Subcutaneous abdominal adipose tissue (tissue), 5 donors: ENCODE results near the gene PLEKHA6.

Source experiments
- H3K27ac ChIP-seq: one replicate; pipeline ENCODE4 v1.7.0; 2013; ENCODE audit warnings: low read depth, mild to moderate bottlenecking, inconsistent platforms, low read length, moderate library complexity
- H3K27me3 ChIP-seq, 5 donors: one replicate each; pipeline ENCODE4 v1.7.0; 2013; ENCODE audit warnings: low read length in 5 of 5, inconsistent platforms in 1 of 5; ENCODE audit not compliant: control insufficient read depth in 5 of 5, insufficient read depth in 4 of 5
- H3K36me3 ChIP-seq, 5 donors: one replicate each; pipeline ENCODE4 v1.7.0; 2013; ENCODE audit warnings: low read length in 5 of 5; ENCODE audit not compliant: control insufficient read depth in 5 of 5, insufficient read depth in 5 of 5
- H3K4me1 ChIP-seq, 5 donors: one replicate each; pipeline ENCODE4 v1.7.0; 2013; ENCODE audit warnings: low read length in 5 of 5, mild to moderate bottlenecking in 3 of 5, moderate library complexity in 1 of 5; ENCODE audit not compliant: control insufficient read depth in 5 of 5, insufficient read depth in 5 of 5
- H3K4me3 ChIP-seq, 5 donors: one replicate each; pipeline ENCODE4 v1.7.0; 2013; ENCODE audit warnings: low read length in 5 of 5, low read depth in 1 of 5
- H3K9ac ChIP-seq, 5 donors: one replicate each; pipeline ENCODE4 v1.7.0; 2013; ENCODE audit warnings: low read length in 5 of 5, mild to moderate bottlenecking in 4 of 5, moderate library complexity in 3 of 5
- H3K9me3 ChIP-seq, 5 donors: one replicate each; pipeline ENCODE4 v1.7.0; 2013; ENCODE audit warnings: low read length in 5 of 5; ENCODE audit not compliant: control insufficient read depth in 5 of 5
- donor health status: healthy.
- donor health status: healthy.
- donor health status: healthy.
- donor health status: healthy.
- donor health status: healthy.

The PLEKHA6 gene

GRCh38 chr1:204294357-204294756 is 65.4 kb downstream of the PLEKHA6 start:
- Histone ChIP-seq H3K9me3 (no peaks in the 10 kb centered on the region), H3K27ac (peak overlapping the region; percentile 74), H3K4me1 (peaks cover 3 to 40% (median 35%) of the 10 kb centered on the region in 5 donors), H3K27me3 (no peaks in the 10 kb centered on the region), H3K36me3 (no peaks in the 10 kb centered on the region), H3K4me3 (no peak overlapping the region), H3K9ac (peak overlapping the region in 1 of 5 donors; percentile 20)

GRCh38 chr1:204293605-204294337 is 66.0 kb downstream of the PLEKHA6 start:
- Histone ChIP-seq H3K27ac (peak overlapping the region; percentile 74), H3K9me3 (no peaks in the 10 kb centered on the region), H3K27me3 (no peaks in the 10 kb centered on the region), H3K9ac (peak overlapping the region in 1 of 5 donors; percentile 20), H3K4me1 (peaks cover 3 to 36% (median 34%) of the 10 kb centered on the region in 5 donors), H3K36me3 (no peaks in the 10 kb centered on the region), H3K4me3 (no peak overlapping the region)

GRCh38 chr1:204292740-204293139 is 67.0 kb downstream of the PLEKHA6 start:
- H3K27me3 ChIP-seq, result no peaks in the 10 kb centered on the region
- H3K9me3 ChIP-seq, result no peaks in the 10 kb centered on the region
- no peak overlapping the region for H3K27ac ChIP-seq
- peaks cover 3 to 44% (median 40%) of the 10 kb centered on the region in 5 donors for H3K4me1 ChIP-seq
- no peak overlapping the region for H3K4me3 ChIP-seq
- no peaks in the 10 kb centered on the region for H3K36me3 ChIP-seq
- H3K9ac ChIP-seq, result no peak overlapping the region

- no peak overlapping the region for H3K27ac ChIP-seq
- peaks cover 0 to 40% (median 39%) of the 10 kb centered on the region in 5 donors for H3K4me1 ChIP-seq
- H3K4me3 ChIP-seq, result no peak overlapping the region
- no peak overlapping the region for H3K9ac ChIP-seq
- no peaks in the 10 kb centered on the region for H3K9me3 ChIP-seq
- no peaks in the 10 kb centered on the region for H3K27me3 ChIP-seq
- no peaks in the 10 kb centered on the region for H3K36me3 ChIP-seq
These were observed 70.4 kb downstream of the PLEKHA6 start for GRCh38 chr1:204289280-204289679.

GRCh38 chr1:204288021-204288588 is 71.6 kb downstream of the PLEKHA6 start:
- no peaks in the 10 kb centered on the region for H3K36me3 ChIP-seq
- no peaks in the 10 kb centered on the region for H3K27me3 ChIP-seq
- no peak overlapping the region for H3K9ac ChIP-seq
- no peak overlapping the region for H3K4me3 ChIP-seq
- H3K4me1 ChIP-seq, result peaks cover 0 to 32% (median 30%) of the 10 kb centered on the region in 5 donors
- no peaks in the 10 kb centered on the region for H3K9me3 ChIP-seq
- no peak overlapping the region for H3K27ac ChIP-seq

- Histone ChIP-seq H3K4me3 (peak overlapping the region in 1 of 5 donors; percentile 36), H3K36me3 (no peaks in the 10 kb centered on the region), H3K27me3 (no peaks in the 10 kb centered on the region), H3K27ac (no peak overlapping the region), H3K4me1 (peaks cover 0 to 30% (median 29%) of the 10 kb centered on the region in 5 donors), H3K9ac (peak overlapping the region in 1 of 5 donors; percentile 25), H3K9me3 (no peaks in the 10 kb centered on the region)
These were observed 72.2 kb downstream of the PLEKHA6 start for GRCh38 chr1:204287466-204287891.

- no peaks in the 10 kb centered on the region for H3K36me3 ChIP-seq
- H3K4me3 ChIP-seq, result peak overlapping the region in 4 of 5 donors; percentile 20 to 46 (median 36)
- no peak overlapping the region for H3K27ac ChIP-seq
- peaks cover 0 to 30% (median 28%) of the 10 kb centered on the region in 5 donors for H3K4me1 ChIP-seq
- H3K9ac ChIP-seq, result no peak overlapping the region
- no peaks in the 10 kb centered on the region for H3K27me3 ChIP-seq
- no peaks in the 10 kb centered on the region for H3K9me3 ChIP-seq
These were observed 72.8 kb downstream of the PLEKHA6 start for GRCh38 chr1:204286831-204287421.

- Histone ChIP-seq H3K4me1 (peaks cover 0 to 30% (median 28%) of the 10 kb centered on the region in 5 donors), H3K9ac (no peak overlapping the region), H3K27ac (no peak overlapping the region), H3K27me3 (no peaks in the 10 kb centered on the region), H3K9me3 (no peaks in the 10 kb centered on the region), H3K4me3 (peak overlapping the region in 2 of 5 donors; percentile 36), H3K36me3 (no peaks in the 10 kb centered on the region)
These were observed 73.4 kb downstream of the PLEKHA6 start for GRCh38 chr1:204286315-204286714.

- Histone ChIP-seq H3K27me3 (no peaks in the 10 kb centered on the region), H3K9me3 (no peaks in the 10 kb centered on the region), H3K9ac (no peak overlapping the region), H3K36me3 (no peaks in the 10 kb centered on the region), H3K27ac (no peak overlapping the region), H3K4me3 (no peak overlapping the region), H3K4me1 (peaks cover 0 to 30% (median 28%) of the 10 kb centered on the region in 5 donors)
These were observed 74.1 kb downstream of the PLEKHA6 start for GRCh38 chr1:204285436-204286305.
